Uterus (tissue), 2 donors: ENCODE measurements around the gene SLC30A9.

ENCODE experiments used
- POLR2A ChIP-seq, 2 donors: fragments of 450-650 bp; IDR thresholded peaks; one replicate each; pipeline ENCODE4 v1.6.1; 2016; ENCODE audit warnings: antibody characterized with exemption in 2 of 2, mild to moderate bottlenecking in 1 of 2, moderate library complexity in 1 of 2
- TF ChIP-seq, protein P1 (sequence below), 4 experiments: fragments of 200-600 bp in 2 of 4; fragments of 450-650 bp in 2 of 4; sonication (generic) in 2 of 4; IDR thresholded peaks; one replicate each; pipeline ENCODE4 v1.5.1; 2016 to 2019; ENCODE audit warnings: antibody characterized with exemption in 4 of 4, mild to moderate bottlenecking in 2 of 4, moderate library complexity in 1 of 4

DNA sequence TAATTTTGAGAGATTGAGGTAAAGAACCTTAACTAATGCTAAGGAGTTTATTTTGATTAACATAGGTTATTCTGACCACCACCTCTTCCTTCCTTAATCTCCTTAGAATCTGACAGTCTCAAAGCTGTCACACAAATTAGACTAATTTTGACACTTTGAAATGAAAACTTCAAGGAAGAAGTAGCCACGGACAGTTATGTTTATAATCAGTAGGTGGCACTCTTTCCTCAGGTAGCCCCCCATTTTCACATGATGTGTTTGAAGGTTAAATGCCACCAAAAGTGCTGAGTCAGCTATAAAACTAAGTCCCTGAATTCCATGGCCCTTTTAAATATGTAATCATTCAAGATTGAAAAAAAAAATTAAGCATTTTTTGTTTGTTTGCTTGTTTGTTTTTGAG is 32.7 kb upstream of the SLC30A9 start:
- TF ChIP-seq, protein P1, sequence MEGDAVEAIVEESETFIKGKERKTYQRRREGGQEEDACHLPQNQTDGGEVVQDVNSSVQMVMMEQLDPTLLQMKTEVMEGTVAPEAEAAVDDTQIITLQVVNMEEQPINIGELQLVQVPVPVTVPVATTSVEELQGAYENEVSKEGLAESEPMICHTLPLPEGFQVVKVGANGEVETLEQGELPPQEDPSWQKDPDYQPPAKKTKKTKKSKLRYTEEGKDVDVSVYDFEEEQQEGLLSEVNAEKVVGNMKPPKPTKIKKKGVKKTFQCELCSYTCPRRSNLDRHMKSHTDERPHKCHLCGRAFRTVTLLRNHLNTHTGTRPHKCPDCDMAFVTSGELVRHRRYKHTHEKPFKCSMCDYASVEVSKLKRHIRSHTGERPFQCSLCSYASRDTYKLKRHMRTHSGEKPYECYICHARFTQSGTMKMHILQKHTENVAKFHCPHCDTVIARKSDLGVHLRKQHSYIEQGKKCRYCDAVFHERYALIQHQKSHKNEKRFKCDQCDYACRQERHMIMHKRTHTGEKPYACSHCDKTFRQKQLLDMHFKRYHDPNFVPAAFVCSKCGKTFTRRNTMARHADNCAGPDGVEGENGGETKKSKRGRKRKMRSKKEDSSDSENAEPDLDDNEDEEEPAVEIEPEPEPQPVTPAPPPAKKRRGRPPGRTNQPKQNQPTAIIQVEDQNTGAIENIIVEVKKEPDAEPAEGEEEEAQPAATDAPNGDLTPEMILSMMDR (IDR thresholded peaks at IDR 0.05), result no peak
- TF ChIP-seq POLR2A (IDR thresholded peaks at IDR 0.05), result no peak
